ENCODE data around the gene SLC17A3. TPM values are rescaled to one million over a fixed set of nuclear protein-coding genes. Genes with fewer than 3 reads are reported as not detected.

Gene SLC17A3
- total RNA-seq, 1 donor from 2014 or later, result not detected

DNA sequence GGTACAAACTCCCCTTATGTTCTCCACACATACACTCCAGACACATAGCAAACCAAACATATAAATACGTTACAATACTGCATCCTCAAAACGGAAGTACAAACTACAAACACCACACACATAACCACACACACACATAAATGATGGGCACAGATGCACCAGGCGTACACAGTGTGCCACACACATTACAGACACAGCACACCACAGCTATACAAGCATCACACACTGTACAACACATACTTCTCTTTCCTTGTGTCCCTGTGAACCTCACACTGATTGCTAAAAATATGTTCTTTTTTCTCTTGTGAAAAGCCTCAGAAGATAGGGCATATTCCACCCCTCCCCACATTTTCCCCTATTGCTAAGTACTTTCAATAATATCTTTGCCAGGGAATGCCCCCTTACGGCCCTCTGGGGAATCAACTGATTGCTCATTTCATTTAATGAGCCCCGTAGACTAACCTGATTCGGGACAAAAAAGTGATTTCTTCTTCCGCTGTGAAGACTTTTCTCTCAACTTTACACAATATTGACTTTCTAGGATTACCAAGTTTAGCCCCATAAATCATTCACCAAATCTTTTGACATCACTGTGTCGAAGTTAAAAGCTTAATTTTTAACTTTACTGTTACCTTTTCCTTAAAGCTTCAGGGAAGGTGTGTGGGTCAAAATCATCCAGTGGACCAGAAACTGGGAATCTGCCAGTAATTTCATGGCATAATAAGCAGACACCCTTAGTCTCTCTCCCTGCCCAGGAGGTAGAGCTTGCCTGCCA lies 42.3 kb downstream of the SLC17A3 start, which contains the start of gene SLC17A1:
Gene SLC17A1, minus strand, starts transcription at position 521 of the 775 bp plus-strand sequence. CDS start 1,495 bp downstream, outside the sequence.
- H3K36me3 ChIP-seq, result no peaks in the 10 kb centered on the region
- H3K4me3 ChIP-seq, result no peak within 1 kb of the TSS
- H3K4me1 ChIP-seq, result peaks cover 0 to 9% of the 10 kb centered on the region in 2 donors
- H3K9me3 ChIP-seq, result no peaks in the 10 kb centered on the region
- intact Hi-C loops (cut with DNase I), result no loop called here
- no peaks in the 10 kb centered on the region for H3K27me3 ChIP-seq
- no peak for DNase-seq (ENCODE audit: low spot score in 2 of 2)
- TF ChIP-seq CTCF (IDR thresholded peaks at IDR 0.05), result no peak
- H3K27ac ChIP-seq, result no peak within 1 kb of the TSS

- Histone ChIP-seq H3K27me3 (no peaks in the 10 kb centered on the region), H3K9me3 (no peaks in the 10 kb centered on the region), H3K4me3 (no peak overlapping the region), H3K36me3 (no peaks in the 10 kb centered on the region), H3K4me1 (peaks cover 0 to 6% of the 10 kb centered on the region in 2 donors), H3K27ac (no peak overlapping the region)
- intact Hi-C loops (cut with DNase I), result no loop called here
- DNase-seq (ENCODE audit: low spot score in 2 of 2), result no peak
- TF ChIP-seq CTCF (IDR thresholded peaks at IDR 0.05), result no peak
Measured at GRCh38 chr6:25830458-25830857, 43.6 kb downstream of the SLC17A3 start.

- intact Hi-C loops (cut with DNase I), result no loop called here
- no peak for DNase-seq (ENCODE audit: low spot score in 2 of 2)
- no peaks in the 10 kb centered on the region for H3K27me3 ChIP-seq
- H3K27ac ChIP-seq, result no peak overlapping the region
- H3K36me3 ChIP-seq, result no peaks in the 10 kb centered on the region
- no peak for TF ChIP-seq CTCF (IDR thresholded peaks at IDR 0.05)
- H3K4me1 ChIP-seq, result no peaks in the 10 kb centered on the region
- H3K9me3 ChIP-seq, result no peaks in the 10 kb centered on the region
- H3K4me3 ChIP-seq, result no peak overlapping the region
Measured at GRCh38 chr6:25829375-25829774, 44.7 kb downstream of the SLC17A3 start.

DNA sequence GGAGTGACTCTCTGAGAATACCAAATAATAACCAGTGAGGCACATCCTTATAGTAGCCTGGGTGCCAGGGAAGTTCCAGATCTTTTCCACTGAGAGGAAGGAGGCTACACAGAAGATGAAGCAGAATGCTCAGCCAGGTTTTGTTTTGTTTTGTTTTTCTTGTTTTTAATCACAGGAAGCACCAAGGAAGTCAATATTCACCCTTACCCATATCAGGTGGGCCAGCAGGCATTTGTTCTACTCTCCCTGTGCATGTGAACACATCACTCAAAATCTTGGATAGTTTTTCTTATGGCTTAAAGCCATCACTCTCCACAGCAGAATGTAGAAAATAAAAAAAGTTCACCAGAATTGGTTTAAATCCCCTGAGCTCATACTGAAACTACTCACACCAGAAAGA lies 52.7 kb downstream of the SLC17A3 start:
- H3K4me3 ChIP-seq, result no peak overlapping the region
- H3K9me3 ChIP-seq, result no peaks in the 10 kb centered on the region
- no peaks in the 10 kb centered on the region for H3K36me3 ChIP-seq
- H3K27ac ChIP-seq, result no peak overlapping the region
- H3K27me3 ChIP-seq, result no peaks in the 10 kb centered on the region
- no peak for DNase-seq (ENCODE audit: low spot score in 2 of 2)
- no peaks in the 10 kb centered on the region for H3K4me1 ChIP-seq
- TF ChIP-seq CTCF (IDR thresholded peaks at IDR 0.05), result no peak
- intact Hi-C loops (cut with DNase I), result no loop called here

GRCh38 chr6:25816252-25816651 lies 57.8 kb downstream of the SLC17A3 start:
- no peaks in the 10 kb centered on the region for H3K27me3 ChIP-seq
- no peak for DNase-seq (ENCODE audit: low spot score in 2 of 2)

More at GRCh38 chr6:25816252-25816651, 57.8 kb downstream of the SLC17A3 start:
- H3K4me3 ChIP-seq, result no peak overlapping the region
- H3K27ac ChIP-seq, result no peak overlapping the region
- H3K36me3 ChIP-seq, result no peaks in the 10 kb centered on the region
- intact Hi-C loops (cut with DNase I), result no loop called here
- H3K9me3 ChIP-seq, result peaks cover 0 to 4% of the 10 kb centered on the region in 2 donors
- no peak for TF ChIP-seq CTCF (IDR thresholded peaks at IDR 0.05)
- H3K4me1 ChIP-seq, result no peaks in the 10 kb centered on the region
